Colon (tissue), 2 donors: ENCODE data around the gene HTR3D.
"Not testable (repeated sequence)": the region's sequence is repeated elsewhere in the genome, so short reads cannot be mapped to it uniquely, and the experiment has no call there.

Source experiments
- FAIRE-seq: peaks from 2 replicates; lab custom pipeline; 2012; peaks lifted over from hg19 to GRCh38; lab: Jason Lieb, UNC
- donor health status: control.
- donor health status: control.

Gene HTR3D

GRCh38 chr3:184016811-184017671, 14.5 kb upstream of the HTR3D start:
- FAIRE-seq, result no peak

GRCh38 chr3:184017672-184018423, 13.7 kb upstream of the HTR3D start, which contains the start of gene ABCC5:
ABCC5 (minus strand) TSS chr3:184017884; CDS start chr3:184014392, 3,492 bp downstream.
- no peak for FAIRE-seq

- FAIRE-seq, result no peak
Observed at GRCh38 chr3:184018424-184018973, 13.0 kb upstream of the HTR3D start.

- FAIRE-seq, result no peak
Observed at GRCh38 chr3:184022323-184022722, 9.2 kb upstream of the HTR3D start.

- not testable (repeated sequence) for FAIRE-seq
Observed at GRCh38 chr3:184025256-184025655, 6.3 kb upstream of the HTR3D start.

- not testable (repeated sequence) for FAIRE-seq
Observed at GRCh38 chr3:184028275-184028890, 3.2 kb upstream of the HTR3D start.

GRCh38 chr3:184029443-184029842, 2.1 kb upstream of the HTR3D start:
- no peak for FAIRE-seq

- no peak for FAIRE-seq
Observed at GRCh38 chr3:184030536-184030935, 1.0 kb upstream of the HTR3D start.

GRCh38 chr3:184037816-184038215, 6.3 kb downstream of the HTR3D start:
- FAIRE-seq, result no peak

GRCh38 chr3:184038307-184038706, 6.8 kb downstream of the HTR3D start:
- FAIRE-seq, result not testable (repeated sequence)

- FAIRE-seq, result no peak
Observed at GRCh38 chr3:184039414-184039813, 7.9 kb downstream of the HTR3D start.

- FAIRE-seq, result no peak
Observed at GRCh38 chr3:184040010-184040409, 8.5 kb downstream of the HTR3D start.

GRCh38 chr3:184042617-184043016, 11.1 kb downstream of the HTR3D start:
- FAIRE-seq, result no peak

- no peak for FAIRE-seq
Observed at GRCh38 chr3:184045995-184046394, 14.5 kb downstream of the HTR3D start.

GRCh38 chr3:184050217-184050847, 18.8 kb downstream of the HTR3D start:
- no peak for FAIRE-seq

- no peak for FAIRE-seq
Observed at GRCh38 chr3:184052767-184053166, 21.2 kb downstream of the HTR3D start, which contains the start of gene HTR3C. HTR3C (plus strand) TSS chr3:184053047; CDS start chr3:184053081, 34 bp downstream.

- FAIRE-seq, result no peak
Observed at GRCh38 chr3:184058029-184058428, 26.5 kb downstream of the HTR3D start.

GRCh38 chr3:184059424-184059823, 27.9 kb downstream of the HTR3D start:
- FAIRE-seq, result no peak

- FAIRE-seq, result no peak
Observed at GRCh38 chr3:184062637-184063036, 31.1 kb downstream of the HTR3D start.

- FAIRE-seq, result no peak
Observed at GRCh38 chr3:184066211-184066610, 34.7 kb downstream of the HTR3D start.

GRCh38 chr3:184067573-184068055, 36.1 kb downstream of the HTR3D start:
- no peak for FAIRE-seq

- FAIRE-seq, result no peak
Observed at GRCh38 chr3:184068344-184068743, 36.8 kb downstream of the HTR3D start.
